ENCODE measurements around the gene KRTAP4-16.

Gene KRTAP4-16

DNA sequence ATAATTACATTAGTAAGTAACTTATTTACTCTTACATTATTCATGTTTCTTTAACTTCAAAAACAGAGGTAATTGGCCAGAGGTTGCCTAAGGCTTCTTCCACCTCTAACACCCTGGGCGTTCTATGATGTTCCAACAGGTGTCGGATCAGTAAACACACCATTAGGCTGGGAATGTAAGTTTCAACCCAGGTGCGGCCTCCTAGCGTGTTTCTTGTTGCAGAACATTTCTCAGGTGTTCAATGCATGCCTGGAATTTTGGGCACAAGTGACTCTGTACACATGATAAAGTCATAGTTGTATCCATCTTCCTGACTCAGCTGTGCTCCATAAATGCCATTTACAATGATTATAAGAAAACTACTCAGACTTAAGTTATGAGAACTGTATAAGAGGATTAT, 48.0 kb downstream of the KRTAP4-16 start:
- Histone ChIP-seq H3K9ac (ENCODE audit: insufficient read length) (no peak overlapping the region), H3K36me3 (ENCODE audit: insufficient read depth, low read length) (no peaks in the 10 kb centered on the region), H3K9me3 (ENCODE audit: low read depth, low read length) (peaks cover 3% of the 10 kb centered on the region; the same call in 1 of the 2 replicates), H3K4me3 (no peak overlapping the region), H3K27ac (no peak overlapping the region)
- TF ChIP-seq POLR2AphosphoS5 (IDR thresholded peaks at IDR 0.05; ENCODE audit: borderline replicate concordance, low read depth, low read length): no peak
- TF ChIP-seq FOXP2 (optimal IDR thresholded peaks at IDR 0.05; ENCODE audit: control extremely low read depth, extremely low read length, insufficient read depth): no peak
- TF ChIP-seq EZH2 (IDR thresholded peaks at IDR 0.05): no peak
- no peak for DNase-seq (ENCODE audit: low read depth, low spot score)

DNA sequence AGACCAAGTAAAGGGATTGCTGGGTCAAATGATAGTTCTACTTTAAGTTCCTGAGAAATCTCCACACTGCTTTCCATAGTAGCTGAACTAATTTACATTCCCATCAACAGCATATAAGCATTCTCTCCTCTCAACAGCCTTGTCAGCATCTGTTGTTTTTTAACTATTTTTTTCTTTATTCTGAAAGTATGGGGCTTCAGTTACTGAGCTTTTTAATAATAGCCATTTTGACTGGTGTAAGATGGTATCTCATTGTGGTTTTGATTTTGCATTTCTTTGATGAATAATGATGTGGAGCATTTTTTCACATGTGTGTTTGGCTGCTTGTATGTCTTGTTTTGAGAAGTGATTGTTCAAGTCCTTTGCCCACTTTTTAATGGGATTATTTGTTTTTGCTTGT, 49.4 kb downstream of the KRTAP4-16 start:
- no peak for DNase-seq (ENCODE audit: low read depth, low spot score)
- H3K9ac ChIP-seq (ENCODE audit: insufficient read length): no peak overlapping the region
- H3K9me3 ChIP-seq (ENCODE audit: low read depth, low read length): peaks cover 3% of the 10 kb centered on the region; the same call in 1 of the 2 replicates
- TF ChIP-seq FOXP2 (optimal IDR thresholded peaks at IDR 0.05; ENCODE audit: control extremely low read depth, extremely low read length, insufficient read depth) (no peak), POLR2AphosphoS5 (IDR thresholded peaks at IDR 0.05; ENCODE audit: borderline replicate concordance, low read depth, low read length) (no peak), EZH2 (IDR thresholded peaks at IDR 0.05) (no peak)
- no peak overlapping the region for H3K27ac ChIP-seq
- no peak overlapping the region for H3K4me3 ChIP-seq
- H3K36me3 ChIP-seq (ENCODE audit: insufficient read depth, low read length): no peaks in the 10 kb centered on the region

Measured in SK-N-MC (cell line).